Measurements from ENCODE around the gene ZC3HAV1L.

DNA sequence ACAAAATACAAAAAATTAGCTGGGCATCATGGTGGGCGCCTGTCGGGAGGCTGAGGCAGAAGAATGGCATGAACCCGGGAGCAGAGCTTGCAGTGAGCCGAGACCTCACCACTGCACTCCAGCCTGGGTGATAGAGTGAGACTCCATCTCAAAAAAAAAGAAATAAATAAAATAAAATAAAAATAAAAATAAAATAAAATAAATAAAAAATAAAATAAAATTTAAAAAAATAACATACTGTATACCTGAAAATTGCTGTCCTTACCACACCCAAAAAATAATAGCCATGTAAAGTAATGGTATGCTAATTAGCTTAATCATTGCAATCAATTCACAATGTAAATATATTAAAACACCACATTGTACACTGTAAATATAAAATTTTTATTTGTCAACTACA lies 3.4 kb downstream of the ZC3HAV1L start:
- no peak for TF ChIP-seq CTCF (IDR thresholded peaks at IDR 0.05)
- no peak for TF ChIP-seq POLR2A (IDR thresholded peaks at IDR 0.05)

Data from adrenal gland (tissue), 5 donors.